MCF 10A (cell line): Measurements from ENCODE around the gene AASDHPPT. TPM values are rescaled to one million over a fixed set of nuclear protein-coding genes. Genes with fewer than 3 reads are reported as not detected.

Source experiments
- BruUV-seq: library from RNA; stranded (reverse); fragments of 400-500 nt; replicated peaks from 2 replicates; lab custom pipeline; 2021; lab: Mats Ljungman, UMichigan
- CTCF ChIA-PET: fragments of 300-600 bp; sonication (Branson Sonifier 250); formaldehyde crosslinking; extraction: SDS; loops from one replicate; lab custom pipeline; 2021; ENCODE audit warnings: antibody characterized with exemption, inconsistent platforms; lab: Yijun Ruan, JAX
- POLR2A ChIA-PET: fragments of 300-600, 350-650 bp; sonication (Branson Sonifier 250); formaldehyde crosslinking; extraction: SDS; loops from one replicate; lab custom pipeline; 2020; ENCODE audit warnings: antibody characterized with exemption, inconsistent platforms; lab: Yijun Ruan, JAX
- DNase-seq: peaks from one replicate; pipeline ENCODE4 v3.0.0-alpha.2; 2018; ENCODE audit not compliant: unreplicated experiment
- H3K27ac Mint-ChIP-seq: one replicate; pipeline ENCODE4 v1.8.0; 2022; ENCODE audit warnings: mild to moderate bottlenecking, low read depth, mixed read lengths; ENCODE audit not compliant: unreplicated experiment
- H3K27me3 Mint-ChIP-seq: one replicate; pipeline ENCODE4 v1.8.0; 2022; ENCODE audit warnings: mixed read lengths; ENCODE audit not compliant: insufficient read depth, unreplicated experiment
- H3K36me3 Mint-ChIP-seq: one replicate; pipeline ENCODE4 v1.8.0; 2022; ENCODE audit warnings: mild to moderate bottlenecking, moderate library complexity, mixed read lengths; ENCODE audit not compliant: insufficient read depth, unreplicated experiment
- H3K4me1 Mint-ChIP-seq: one replicate; pipeline ENCODE4 v1.8.0; 2022; ENCODE audit warnings: mixed read lengths; ENCODE audit not compliant: insufficient read depth, unreplicated experiment
- H3K4me3 Mint-ChIP-seq: one replicate; pipeline ENCODE4 v1.8.0; 2022; ENCODE audit warnings: mild to moderate bottlenecking, moderate library complexity, mixed read lengths; ENCODE audit not compliant: unreplicated experiment
- H3K9me3 Mint-ChIP-seq: one replicate; pipeline ENCODE4 v1.8.0; 2022; ENCODE audit warnings: mixed read lengths; ENCODE audit not compliant: unreplicated experiment
- intact Hi-C: fragments of 100-400 bp; cut with micrococcal nuclease; formaldehyde crosslinking; loops from 2 replicates; pipeline ENCODE4 v1.14.1; 2022
- total RNA-seq: library from RNA; stranded (reverse); gene quantifications from 2 replicates; pipeline ENCODE4 v1.2.3, GENCODE V29; 2022
- TF ChIP-seq, protein P1 (sequence below): fragments of 200-600 bp; IDR thresholded peaks from one replicate; pipeline ENCODE4 v1.8.0; 2022; ENCODE audit warnings: antibody characterized with exemption, mild to moderate bottlenecking; ENCODE audit not compliant: unreplicated experiment

Gene AASDHPPT
- total RNA-seq, 1 experiment from 2014 or later: 56.3 TPM

DNA sequence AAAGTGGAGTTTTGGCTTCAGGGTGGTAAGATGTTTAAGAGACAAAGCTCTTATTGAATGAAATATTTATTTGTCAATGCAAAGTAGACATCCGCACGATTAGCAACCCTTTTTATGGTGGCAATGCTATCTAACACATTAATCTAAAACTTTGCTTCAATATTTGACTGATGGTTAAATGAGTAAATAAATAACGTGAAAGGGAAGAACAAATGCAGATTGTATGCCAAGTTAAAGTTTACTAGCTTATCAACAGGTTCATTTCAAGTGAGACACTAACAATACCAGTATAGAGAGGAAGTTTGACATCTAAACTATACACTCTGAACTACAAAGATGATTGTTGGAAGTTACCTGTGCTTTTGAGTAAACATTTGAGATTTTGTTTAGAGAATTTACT lies 50.1 kb downstream of the AASDHPPT start:
- no TSS peak for BruUV-seq
- TF ChIP-seq, protein P1, sequence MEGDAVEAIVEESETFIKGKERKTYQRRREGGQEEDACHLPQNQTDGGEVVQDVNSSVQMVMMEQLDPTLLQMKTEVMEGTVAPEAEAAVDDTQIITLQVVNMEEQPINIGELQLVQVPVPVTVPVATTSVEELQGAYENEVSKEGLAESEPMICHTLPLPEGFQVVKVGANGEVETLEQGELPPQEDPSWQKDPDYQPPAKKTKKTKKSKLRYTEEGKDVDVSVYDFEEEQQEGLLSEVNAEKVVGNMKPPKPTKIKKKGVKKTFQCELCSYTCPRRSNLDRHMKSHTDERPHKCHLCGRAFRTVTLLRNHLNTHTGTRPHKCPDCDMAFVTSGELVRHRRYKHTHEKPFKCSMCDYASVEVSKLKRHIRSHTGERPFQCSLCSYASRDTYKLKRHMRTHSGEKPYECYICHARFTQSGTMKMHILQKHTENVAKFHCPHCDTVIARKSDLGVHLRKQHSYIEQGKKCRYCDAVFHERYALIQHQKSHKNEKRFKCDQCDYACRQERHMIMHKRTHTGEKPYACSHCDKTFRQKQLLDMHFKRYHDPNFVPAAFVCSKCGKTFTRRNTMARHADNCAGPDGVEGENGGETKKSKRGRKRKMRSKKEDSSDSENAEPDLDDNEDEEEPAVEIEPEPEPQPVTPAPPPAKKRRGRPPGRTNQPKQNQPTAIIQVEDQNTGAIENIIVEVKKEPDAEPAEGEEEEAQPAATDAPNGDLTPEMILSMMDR: no peak
- intact Hi-C loops: no loop called here
- no peak for DNase-seq
- Mint-ChIP-seq H3K27ac (no peak overlapping the region), H3K36me3 (no peaks in the 10 kb centered on the region), H3K4me1 (no peaks in the 10 kb centered on the region), H3K27me3 (peaks cover 47% of the 10 kb centered on the region), H3K4me3 (no peak overlapping the region), H3K9me3 (no peaks in the 10 kb centered on the region)
- CTCF ChIA-PET: interaction anchor here (0.6 to 1.6 kb wide), 6 partner anchors 8 to 176 kb away, joined by 3 to 6 read pairs (median 4); no protein-coding TSS in a partner anchor
- POLR2A ChIA-PET: interaction anchor here (1.2 kb wide), 1 partner anchor 8 kb away, joined by 3 read pairs; no protein-coding TSS in a partner anchor

DNA sequence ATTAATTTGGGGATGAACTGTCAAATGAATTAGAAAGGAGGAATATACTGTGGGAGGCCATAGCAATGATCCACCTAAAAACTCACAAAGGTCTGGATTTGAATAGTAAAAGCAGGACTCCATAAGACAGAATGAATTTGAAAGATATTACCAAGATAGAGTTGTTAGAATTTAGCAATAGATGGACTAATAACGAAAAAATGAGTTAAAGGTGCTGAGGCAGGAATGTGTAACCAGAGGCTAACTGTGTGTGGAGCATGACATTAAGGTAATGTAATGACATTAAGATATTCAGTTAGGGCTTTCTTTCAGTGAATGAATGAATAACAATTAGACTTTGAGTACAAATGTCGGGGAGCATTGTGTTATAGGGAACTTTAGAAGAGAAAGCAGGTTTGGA lies 51.3 kb downstream of the AASDHPPT start:
- H3K27ac Mint-ChIP-seq: no peak overlapping the region
- TF ChIP-seq, protein P1: no peak
- H3K4me1 Mint-ChIP-seq: no peaks in the 10 kb centered on the region
- intact Hi-C loops: no loop called here
- ChIA-PET CTCF (interaction anchor here (1.0 to 1.6 kb wide), 2 partner anchors 27 to 42 kb away, joined by 4 to 6 read pairs; no protein-coding TSS in a partner anchor), POLR2A (no interaction called here)
- H3K36me3 Mint-ChIP-seq: no peaks in the 10 kb centered on the region
- H3K27me3 Mint-ChIP-seq: peaks cover 47% of the 10 kb centered on the region
- H3K4me3 Mint-ChIP-seq: no peak overlapping the region
- H3K9me3 Mint-ChIP-seq: no peaks in the 10 kb centered on the region
- no TSS peak for BruUV-seq
- DNase-seq: no peak

DNA sequence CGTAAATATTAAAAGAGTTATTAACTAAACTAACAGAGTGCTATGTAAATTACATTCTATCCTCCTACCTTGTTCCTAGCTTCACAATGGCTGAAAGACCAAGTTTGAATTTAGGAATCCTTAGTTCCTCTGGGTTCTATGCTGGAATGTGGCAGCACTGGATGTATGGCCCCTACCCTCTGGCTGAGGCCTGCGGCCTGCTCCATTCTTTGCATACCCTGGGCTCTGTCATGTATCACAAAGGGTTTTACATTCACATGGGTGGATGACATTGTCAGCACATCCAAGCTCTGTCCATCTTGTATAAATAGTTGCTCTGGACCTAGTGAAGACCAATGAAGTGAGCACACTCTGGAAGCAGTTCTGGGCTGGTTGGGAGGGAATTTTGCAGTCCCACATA lies 54.5 kb downstream of the AASDHPPT start:
- CTCF ChIA-PET: interaction anchor here (1.7 kb wide), 1 partner anchor 42 kb away, joined by 10 read pairs; no protein-coding TSS in a partner anchor
- Mint-ChIP-seq H3K4me3 (no peak overlapping the region), H3K27ac (no peak overlapping the region), H3K27me3 (peaks cover 27% of the 10 kb centered on the region), H3K4me1 (no peaks in the 10 kb centered on the region), H3K9me3 (no peaks in the 10 kb centered on the region), H3K36me3 (no peaks in the 10 kb centered on the region)
- intact Hi-C loops: no loop called here
- BruUV-seq: no TSS peak
- DNase-seq: no peak
- POLR2A ChIA-PET: no interaction called here
- TF ChIP-seq, protein P1: no peak

DNA sequence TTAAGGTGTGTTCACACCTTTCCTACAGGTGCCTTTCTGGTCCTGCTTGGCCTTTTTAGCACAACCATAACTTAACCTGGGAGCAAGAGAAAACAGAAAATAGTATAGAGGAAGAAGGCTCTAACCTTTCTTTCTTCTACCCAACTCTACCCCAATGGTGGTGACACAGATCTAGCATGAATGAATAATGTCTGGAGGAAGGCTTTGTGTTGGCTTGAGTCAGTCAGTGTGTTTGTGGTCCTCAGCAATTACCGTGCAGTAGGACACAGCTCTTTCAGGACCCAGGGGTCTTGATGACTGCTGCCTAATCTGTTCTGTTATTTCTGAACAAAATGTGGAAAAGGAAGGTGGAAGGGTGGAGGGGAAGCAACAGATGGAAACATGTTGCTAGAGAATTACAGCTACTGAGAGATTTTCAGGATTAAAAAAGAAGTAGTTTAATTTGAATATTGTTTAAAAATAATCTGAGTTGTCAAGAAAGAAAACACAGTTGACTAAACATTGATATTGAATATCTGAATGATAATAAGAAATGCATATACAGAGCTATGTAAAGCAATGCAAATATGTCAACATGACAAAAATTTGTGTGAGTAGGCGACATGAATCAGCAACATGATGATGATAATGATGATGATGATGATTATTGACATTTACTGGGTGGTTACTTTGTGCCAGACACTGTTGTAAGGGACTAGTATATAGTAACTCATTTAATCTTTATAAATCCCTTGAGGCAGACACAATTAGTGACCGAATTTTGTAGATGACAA lies 55.3 kb downstream of the AASDHPPT start:
- no peaks in the 10 kb centered on the region for H3K9me3 Mint-ChIP-seq
- intact Hi-C loops: loop anchor here (1.0 kb wide), 1 partner anchor 44 kb away; no protein-coding TSS in a partner anchor
- no TSS peak for BruUV-seq
- DNase-seq: no peak
- peaks cover 19% of the 10 kb centered on the region for H3K27me3 Mint-ChIP-seq
- no peaks in the 10 kb centered on the region for H3K36me3 Mint-ChIP-seq
- TF ChIP-seq, protein P1: no peak
- ChIA-PET CTCF (interaction anchor here (0.6 to 1.7 kb wide), 7 partner anchors 11 to 1055 kb away, joined by 3 to 10 read pairs (median 3); partner anchors contain the start of gene KBTBD3), POLR2A (interaction anchor here (0.7 to 0.9 kb wide), 3 partner anchors 33 to 1071 kb away, joined by 3 to 4 read pairs (median 3); no protein-coding TSS in a partner anchor)
- no peaks in the 10 kb centered on the region for H3K4me1 Mint-ChIP-seq
- H3K4me3 Mint-ChIP-seq: no peak overlapping the region
- no peak overlapping the region for H3K27ac Mint-ChIP-seq
